Stimulated activated CD8-positive, alpha-beta memory T cell treated with anti-CD3 and anti-CD28 coated beads, Interleukin-2, amount 100 ng/mL, for 1 hour (primary cell): ENCODE results near the gene SLC6A17.

ENCODE experiments used
- DNase-seq, 2 donors: peaks; one replicate each; pipeline ENCODE4 v3.0.0-alpha.2; 2020; ENCODE audit warnings: low read depth in 2 of 2

The SLC6A17 gene

DNA sequence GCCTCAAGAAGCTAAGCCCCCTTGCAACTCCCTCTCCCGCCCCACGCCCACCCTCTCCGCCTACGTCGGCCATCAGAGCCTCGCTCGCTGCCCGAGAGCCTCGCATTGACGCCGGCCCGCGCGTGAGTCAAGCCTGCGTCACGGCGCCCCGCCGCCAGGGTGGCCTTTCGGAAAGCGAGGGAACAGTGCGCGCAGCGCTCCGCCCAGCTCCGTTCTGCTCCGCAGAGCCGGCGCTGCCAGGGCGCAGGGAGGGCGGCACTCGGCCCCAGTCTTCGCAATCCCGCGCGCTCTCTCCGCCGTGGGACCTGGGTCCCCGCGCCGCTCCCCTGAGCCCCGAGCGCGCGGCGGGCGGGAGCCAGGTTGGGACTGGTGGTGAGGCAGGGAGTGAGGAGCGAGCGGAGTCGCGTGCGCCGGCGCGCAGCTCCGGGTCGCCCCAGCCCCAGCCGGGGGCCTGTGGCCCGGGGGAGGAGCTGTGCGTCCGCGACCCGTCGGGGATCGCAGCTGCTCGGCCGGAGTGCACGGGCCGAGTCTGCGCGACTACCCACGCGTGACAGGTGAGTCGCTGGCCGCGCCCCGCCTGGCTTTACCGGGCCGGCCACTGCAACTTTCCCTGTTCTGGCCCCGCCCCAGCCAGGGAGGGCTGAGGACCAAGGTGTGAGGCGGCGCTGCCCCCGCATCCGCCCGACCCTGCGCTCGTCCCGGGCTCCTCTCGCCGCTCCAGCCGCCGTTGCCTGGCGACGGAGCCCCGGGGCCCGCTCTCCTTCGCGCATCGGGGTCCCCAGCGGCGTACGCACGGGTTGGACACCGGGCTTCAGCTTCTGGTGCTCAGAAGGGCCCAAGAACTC is at the start of gene SLC6A17:
SLC6A17 (plus strand) TSS at position 165 of the 845 bp plus-strand sequence. CDS start 16,436 bp downstream, outside the sequence.
- DNase-seq = no peak

DNA sequence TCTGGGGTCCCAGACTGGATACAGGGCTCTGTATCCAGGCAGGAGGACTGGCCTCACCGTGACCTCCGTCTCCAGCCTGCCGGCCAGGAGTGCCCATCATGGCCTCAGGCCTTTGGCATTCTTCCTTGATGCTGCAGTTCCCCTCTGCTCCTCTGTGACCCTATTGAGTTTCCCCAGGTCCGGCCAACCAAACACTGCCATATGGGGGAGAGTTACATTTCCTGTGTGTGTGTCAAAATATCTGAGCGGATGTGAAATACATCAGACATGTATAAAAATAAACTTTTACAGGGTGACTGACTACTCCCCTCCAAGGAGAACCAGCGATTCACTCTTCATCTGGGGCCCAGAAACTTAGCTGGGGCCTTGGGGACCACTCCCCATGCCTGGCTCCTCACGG is 48.2 kb upstream of the SLC6A17 start:
- no peak for DNase-seq

DNA sequence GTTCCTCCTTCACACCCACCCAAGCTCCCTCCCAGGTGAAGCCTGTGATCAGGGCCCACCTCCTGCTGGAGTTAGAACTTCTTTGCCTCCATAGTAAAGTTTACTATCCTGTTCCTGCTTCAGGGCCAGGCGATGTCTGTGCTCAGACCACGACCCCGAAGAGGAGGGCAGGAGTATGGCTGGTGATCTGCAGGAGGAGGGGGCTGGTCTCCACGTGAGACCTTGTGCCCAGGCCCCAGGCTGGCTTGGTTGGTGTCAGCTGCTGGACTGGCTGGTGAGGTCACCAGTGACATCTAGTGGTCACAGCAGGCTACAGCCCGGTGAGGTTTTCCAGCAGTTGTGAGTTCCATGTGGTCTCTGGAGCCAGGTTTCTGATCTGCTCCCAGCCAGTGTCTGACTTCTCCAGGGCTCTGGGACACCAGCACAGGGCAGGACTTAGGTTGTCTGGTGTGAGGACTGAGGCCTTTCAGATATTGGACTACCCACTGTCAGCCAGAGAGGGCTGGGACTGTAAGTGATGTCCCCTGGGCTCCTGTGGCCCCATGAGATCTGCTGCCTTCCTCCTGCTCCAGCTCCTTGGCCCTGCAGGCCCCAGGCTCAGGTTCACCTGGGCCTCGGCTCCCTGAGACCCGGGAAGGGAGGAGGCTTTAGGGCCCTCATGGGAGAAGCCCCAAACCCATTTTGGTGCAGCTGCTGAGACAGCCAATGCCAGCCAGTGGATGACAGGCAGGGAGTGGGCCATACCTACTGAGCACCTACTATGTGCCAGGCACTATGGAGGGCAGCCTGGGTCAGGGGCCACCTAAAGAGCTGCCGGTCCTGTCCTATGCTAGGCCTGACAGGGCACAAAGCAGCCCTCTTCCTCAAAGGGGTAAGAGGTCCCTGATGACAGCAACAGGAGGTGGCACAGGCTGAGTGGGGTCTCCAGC is 44.0 kb upstream of the SLC6A17 start:
- DNase-seq = peak in 1 of 2 donors; percentile 27

DNA sequence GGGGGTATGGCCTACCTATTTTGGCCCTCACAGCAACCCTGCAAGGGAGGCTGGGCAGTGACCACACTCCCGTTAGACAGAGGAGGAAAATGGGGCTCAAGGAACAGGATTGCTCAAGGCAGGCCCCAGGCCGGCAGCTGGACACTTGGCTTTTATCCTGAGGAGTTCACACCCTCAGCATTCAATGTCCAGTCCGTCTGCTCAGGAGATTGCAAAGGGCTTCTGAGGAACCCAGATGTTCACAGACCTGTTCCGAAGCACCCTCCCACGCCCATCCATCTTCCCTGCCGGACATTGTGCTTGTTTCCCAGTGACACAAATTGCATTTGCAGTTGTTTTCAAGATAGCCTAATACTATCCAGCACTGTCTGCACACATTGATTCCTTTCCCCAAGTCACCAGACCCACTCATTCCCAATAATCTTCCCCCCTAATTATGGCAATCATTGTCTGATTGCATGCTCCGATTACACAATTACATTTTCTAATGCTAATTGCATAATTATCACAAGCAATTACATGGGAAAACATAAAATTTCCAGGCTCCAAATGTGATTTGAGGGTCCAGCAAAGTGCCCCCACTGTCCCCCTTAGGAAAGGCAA is 42.3 kb upstream of the SLC6A17 start:
- DNase-seq = no peak

DNA sequence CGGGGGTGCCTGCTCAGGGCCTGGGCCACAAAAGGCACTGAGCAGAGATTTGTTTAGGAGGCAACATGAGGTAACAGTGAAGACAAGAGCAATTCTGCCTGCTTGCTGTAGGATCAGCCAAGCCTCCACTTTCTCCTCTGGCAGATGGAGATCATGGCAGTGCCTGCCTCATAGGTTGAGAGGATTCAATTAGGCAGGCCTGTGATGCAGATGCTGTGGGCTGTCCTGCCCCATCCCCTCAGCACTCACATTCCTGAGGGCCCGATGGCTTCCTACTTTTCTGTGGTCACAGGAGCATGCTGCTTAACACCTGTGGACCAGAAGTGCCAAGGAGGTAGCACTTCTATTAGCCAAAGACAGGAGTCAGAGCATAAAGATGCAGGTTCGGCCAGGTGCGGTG is 39.2 kb upstream of the SLC6A17 start:
- no peak for DNase-seq

DNA sequence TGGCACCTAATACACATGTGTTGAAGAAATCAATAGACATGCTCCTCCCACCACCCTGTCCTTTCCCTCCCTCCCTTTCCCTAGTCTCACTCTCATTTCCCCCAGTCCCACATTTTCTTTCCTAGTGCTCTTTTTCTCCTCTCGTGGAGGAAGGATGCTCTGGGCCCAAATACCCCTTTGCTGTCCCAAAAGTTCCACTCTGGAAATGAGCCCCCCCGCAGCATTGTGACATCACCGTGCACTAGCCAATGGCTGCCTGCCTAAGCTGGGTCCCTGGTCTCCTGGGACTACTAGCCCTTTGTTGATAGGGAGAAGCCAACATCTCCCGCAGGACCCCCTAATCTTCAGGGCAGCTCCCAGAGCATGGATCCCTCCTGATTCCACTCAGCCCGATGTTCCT is 38.2 kb upstream of the SLC6A17 start, which contains the start of gene UBL4B:
UBL4B (plus strand) TSS at position 301 of the 400 bp plus-strand sequence; CDS start at position 393, 92 bp downstream.
- no peak for DNase-seq

DNA sequence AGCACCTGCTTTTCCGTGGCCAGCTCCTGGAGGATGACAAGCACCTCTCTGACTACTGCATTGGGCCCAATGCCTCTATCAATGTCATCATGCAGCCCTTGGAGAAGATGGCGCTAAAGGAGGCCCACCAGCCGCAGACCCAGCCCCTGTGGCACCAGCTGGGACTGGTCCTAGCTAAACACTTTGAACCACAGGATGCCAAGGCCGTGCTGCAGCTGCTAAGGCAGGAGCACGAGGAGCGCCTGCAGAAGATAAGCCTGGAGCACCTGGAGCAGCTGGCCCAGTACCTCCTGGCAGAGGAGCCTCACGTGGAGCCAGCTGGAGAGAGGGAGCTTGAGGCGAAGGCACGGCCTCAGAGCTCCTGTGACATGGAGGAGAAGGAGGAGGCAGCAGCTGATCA is 37.6 kb upstream of the SLC6A17 start:
- no peak for DNase-seq

DNA sequence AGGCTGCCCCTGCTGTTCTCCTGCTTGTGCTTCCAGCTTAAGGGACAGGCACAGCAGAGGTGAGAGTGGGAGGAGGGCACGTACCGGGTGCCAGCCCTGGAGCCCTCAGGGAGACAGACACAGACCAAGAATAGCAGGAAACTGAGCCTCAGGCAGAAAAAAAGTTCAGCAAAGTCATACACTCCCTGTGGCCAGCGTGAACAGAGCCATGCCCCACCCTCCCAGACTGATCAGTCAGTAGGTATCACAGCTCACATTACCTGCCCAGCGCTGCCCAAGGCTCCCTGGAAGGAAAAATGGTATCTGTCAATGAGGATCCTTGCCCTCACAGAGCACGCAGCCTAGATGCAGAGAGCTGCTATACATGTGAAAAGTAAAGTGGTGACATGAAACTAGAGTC is 36.7 kb upstream of the SLC6A17 start:
- DNase-seq = no peak

DNA sequence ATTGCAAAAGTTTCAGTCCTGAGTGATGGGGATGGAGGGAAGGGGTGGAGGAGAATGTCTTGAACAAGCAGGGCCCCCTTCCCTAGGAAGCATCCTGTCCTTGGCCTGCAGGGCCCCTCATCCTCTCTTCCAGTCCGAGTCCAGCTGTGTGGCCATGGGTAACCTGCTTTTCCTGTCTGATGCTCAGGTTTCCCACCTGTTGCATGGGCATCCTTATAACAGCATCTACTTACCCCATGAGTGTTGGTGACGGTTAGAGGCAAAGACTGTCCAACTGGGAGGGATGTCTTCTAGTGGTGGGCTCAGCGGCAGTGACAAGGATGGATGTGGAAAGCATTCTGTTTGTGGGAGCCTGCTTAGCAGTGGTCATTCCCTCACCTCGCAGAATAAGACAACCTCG is 36.1 kb upstream of the SLC6A17 start:
- DNase-seq = no peak

DNA sequence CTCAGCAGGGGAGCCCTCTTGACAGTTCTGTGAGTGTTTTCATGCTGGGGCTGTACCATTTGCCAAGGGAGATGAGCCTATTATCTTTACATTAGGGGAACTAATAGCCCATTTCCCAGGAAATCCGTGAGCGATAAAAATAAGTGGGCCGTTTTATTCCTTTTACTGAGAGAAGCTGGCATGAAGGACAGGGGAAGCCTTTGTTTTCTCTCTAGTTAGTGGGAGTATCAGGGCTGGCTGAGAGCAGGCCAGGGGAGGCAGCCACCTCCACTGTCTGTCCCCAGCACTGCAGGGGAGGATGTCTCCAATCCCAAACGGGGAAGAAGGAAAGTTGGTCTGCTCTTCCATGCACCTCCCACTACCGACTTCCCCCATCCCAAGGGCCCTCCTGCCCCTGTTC is 35.5 kb upstream of the SLC6A17 start:
- DNase-seq = no peak

DNA sequence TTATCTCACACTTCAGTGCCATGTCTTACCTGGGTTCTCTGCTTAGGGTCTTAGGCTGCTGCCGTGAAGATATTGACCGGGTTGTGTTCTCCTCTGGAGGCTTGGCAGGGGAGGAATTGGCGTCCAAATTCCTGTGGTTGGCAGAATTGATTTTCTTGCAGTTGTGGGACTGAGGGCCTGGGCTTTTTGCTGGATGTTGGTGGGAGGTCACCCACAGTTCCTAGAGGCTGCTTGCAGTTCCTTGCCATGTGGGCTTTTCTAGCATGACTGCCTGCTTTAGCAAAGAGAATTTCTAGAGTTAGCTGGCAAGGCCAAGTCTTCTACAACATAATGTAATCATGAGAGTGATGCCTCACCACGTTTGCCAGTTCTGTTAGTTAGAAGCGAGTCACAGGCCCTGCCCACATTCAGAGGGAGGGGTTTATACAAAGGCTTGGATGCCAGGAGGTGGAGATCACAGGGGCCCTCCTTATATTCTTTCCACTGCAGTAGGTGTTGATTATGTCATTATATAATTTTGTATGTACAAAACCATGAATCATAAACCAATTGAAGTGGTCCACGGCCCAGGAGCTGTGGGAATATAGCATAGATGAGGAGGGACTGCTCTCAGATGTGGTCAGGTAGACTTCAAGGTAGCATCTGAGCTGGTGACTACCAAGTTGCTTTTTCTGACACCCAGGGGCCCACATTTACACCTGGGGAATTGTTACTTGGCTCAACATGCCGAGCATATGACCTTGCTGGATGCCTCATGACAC is 31.5 kb upstream of the SLC6A17 start:
- no peak for DNase-seq

DNA sequence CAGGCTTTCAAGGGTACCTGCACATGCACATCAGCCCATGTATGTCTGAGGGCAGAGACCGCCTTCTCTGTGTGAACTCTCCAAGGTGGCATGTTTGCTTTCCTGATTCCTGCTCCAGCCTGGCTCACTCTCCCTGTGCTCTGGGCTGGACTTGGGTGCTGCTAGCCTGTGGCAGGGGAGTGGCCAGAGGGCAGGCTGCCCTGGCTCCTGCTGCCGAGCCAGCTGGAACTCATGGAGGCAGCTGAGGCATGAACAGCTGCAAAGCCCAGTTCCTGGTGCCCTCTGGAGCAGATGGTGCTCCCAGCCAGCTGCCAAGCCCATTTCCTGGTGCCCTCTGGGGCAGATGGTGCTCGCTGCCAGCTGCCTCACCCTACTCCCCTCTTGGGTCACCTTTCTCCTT is 30.5 kb upstream of the SLC6A17 start:
- no peak for DNase-seq

DNA sequence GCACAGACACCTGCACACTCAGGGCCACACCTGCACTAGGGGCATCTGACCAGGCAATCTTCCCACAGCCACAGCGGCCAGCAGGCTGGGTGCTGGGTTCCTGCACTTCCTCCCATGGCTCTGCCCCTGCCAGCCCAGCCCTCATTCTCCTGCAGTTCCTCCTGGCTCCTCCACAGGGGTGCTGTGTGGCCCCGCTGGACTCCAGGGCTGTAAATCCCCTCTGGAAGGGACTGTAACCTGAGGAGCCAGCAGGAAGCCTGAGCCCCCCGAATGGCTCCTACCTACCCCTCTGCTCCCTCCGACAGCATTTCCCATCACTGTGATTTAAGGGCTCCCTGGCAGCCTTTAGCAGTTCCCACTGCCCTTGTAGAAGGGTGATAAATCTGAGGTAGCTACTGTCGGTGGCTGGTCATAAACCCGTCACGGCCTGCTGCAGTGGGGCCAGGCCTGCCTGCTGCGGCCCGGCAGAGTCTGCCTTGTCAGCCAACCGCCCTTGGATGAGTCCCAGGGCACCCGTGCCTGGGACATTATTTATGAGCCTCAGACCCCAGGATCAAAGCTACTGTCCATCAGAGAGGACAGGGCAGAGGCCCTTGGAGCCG is 29.2 kb upstream of the SLC6A17 start:
- DNase-seq = no peak

DNA sequence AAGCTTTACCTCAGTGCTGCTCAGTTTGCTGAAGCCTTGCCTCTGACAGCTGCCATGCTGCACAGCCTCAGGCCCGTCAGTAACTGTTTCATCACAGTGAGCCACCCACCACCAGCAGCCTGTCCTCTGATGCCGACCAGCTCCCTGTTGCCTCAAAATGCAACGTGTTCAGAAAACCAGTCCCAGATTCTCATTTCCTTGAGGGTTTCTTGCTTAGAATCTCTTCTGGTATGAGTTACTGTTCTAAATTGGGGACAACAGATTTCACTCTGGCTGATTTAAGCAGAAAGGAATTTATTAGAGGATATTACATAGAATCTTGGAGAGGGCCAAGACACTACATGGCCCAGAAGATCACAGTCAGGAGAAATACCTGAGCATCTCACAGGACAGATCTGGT is 27.1 kb upstream of the SLC6A17 start:
- DNase-seq = no peak

DNA sequence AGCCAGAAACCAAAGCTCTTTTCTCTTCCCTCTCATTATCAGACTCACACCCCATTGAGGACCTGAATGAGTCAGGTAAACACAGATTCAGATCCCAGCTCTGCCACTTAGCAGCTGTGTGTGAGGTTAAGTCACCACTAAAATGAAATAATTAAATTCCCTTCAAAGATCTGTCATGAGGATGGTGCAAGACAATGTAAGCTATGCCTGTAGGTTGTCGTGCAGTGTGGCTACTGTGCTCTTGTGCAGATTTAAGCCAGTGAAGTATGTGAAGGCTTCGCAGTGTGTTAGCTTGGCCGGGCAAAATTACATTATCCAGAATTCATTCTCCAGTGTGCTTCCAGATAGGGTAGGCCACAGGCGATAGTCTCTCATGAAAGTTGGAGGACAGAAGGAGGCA is 24.5 kb upstream of the SLC6A17 start:
- DNase-seq = no peak

DNA sequence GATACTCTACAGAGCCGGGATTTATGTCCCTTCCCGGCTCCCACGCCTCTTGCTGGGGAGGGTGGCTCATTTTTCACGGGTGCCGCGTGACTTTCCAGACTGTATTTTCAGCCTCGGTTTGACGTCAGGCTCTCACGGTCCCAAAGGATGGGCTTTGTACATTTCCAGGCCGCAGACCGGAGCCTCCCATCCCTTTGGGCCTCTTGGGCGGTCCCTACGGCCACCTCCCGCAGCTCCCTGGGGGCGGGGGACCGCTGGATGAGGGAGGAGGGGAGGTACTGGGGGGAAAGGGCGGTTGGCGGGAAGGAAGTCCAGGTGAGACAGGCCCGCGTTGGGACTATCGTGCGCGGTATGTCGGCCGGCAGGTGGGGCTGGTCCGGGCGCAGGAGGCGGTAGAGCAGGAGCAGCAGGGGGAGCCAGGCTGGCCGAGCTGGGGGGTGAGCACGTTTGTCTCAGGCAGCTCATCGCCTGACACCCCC is 20.1 kb upstream of the SLC6A17 start:
- DNase-seq = no peak

DNA sequence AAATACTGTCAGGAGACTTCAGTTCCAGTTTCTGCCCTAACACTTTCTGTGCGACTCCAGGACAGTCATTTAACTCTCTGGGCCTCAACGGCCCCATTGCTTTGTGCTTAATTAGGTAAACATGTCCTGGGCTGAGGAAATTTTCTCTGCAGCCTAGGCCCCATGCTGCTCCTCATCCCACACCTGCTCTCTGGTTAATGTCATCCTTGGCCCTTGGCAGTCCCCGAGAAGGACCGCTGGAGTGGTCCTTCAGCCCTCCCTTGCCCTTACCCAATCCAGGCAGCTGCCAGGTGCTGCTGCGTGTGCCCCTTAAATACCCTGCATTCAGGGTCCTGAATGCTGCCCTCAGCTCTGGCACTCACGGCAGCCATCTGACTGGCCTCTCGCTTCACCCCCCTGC is 19.3 kb upstream of the SLC6A17 start:
- DNase-seq = no peak

DNA sequence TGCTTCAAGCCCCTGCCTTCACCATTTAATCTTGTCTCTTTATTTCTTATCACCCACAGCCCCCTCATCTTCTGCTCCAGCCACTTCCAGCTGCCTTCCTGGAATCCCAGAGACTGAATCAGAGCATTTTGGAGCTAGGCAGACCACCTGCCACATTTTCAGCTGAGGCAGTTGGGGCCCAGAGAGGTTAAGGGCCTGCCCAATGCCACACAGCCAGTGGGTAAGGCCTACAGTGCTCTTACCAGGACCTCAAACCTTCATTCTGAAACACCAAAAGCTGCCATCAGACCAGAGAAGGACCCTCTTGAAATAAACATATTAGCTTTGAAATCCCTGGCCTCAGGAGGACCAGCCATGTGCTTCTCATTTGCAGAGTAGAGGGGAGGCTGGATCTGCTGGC is 17.6 kb upstream of the SLC6A17 start:
- no peak for DNase-seq

DNA sequence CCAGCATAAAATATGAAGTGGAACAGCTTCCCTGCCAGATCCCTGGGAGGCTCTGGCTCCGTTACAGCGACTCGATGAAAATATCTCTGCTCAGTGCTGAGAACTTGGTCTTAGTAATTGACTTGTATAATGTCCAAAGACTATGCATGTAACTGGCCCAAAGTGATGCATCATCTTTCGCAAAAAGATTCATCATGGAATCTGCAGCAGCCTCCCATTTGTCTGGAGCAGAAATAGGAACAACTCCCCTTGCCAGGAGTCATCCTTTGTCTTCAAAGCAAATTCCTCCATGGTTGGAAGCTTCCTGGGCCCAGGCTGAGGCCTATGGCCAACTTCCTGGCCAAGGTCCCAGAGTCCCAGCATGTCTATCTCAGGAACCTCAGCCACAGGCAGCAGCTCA is 16.9 kb upstream of the SLC6A17 start:
- no peak for DNase-seq

DNA sequence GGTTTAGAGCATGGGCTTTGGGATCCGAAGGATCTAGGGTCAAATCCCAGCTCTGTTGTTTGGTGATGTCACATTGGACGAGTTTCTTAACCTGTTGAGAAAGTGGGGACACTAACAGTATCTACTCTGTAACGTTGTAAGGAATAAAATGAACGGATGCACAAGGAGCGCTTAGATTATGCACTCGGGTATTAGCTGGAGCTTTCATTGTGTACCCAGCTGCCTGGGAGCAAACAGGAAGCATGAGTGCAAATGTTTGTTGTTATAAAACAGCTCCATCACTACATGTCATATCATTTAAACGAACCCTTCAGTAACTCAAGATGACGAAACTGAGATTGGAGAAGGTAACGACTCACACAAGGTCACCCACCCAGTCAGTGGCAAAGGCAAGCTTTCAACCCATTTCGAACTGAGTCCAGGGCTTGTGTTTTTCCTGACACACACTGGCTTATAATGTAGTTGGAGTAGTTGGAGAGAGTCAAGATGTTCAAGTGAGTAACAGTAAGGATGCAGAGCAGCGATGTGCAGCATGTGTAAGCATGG is 16.2 kb upstream of the SLC6A17 start:
- no peak for DNase-seq

DNA sequence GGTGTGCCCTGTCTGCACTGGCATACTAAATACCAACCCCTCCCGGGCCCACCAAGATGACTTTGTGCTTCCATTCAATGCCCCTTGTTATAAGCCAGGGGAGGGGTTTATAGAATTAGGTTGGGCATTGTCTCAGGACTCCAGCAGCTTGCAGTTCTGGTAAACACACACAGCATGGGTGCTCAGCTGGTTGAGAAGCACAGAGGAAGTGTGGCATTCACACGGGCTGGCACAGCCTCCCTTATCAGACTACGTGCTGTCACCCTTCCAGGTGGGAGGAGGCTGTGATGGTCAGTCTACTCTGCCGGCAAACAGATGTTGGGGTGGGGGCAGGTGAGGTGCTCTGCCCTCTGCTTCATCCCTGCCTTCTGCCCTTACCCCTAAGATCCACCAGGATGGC is 15.0 kb upstream of the SLC6A17 start:
- DNase-seq = no peak
